Upper lobe of left lung (tissue), 6 donors: ENCODE measurements around the gene KIFBP. TPM values are rescaled to one million over a fixed set of nuclear protein-coding genes. Genes with fewer than 3 reads are reported as not detected.

Experiments used
- ATAC-seq, 2 donors: fragments of 200-7000 bp; cut with Tn5 transposase; one replicate each; pipeline ENCODE4 v1.9.1; 2022; ENCODE audit warnings: mild to moderate bottlenecking in 2 of 2, moderate library complexity in 2 of 2; ENCODE audit not compliant: low FRiP score in 2 of 2
- DNase-seq, 2 donors: peaks; one replicate each; pipeline ENCODE4 v3.0.0-alpha.2; 2019 to 2020
- H3K27ac ChIP-seq, 4 donors: fragments of 200-600 bp; sonication (generic); one replicate each; pipeline ENCODE4 v1.5.1; 2016 to 2019
- H3K27me3 ChIP-seq, 4 donors: fragments of 200-600 bp; sonication (generic); one replicate each; pipeline ENCODE4 v1.5.1; 2017 to 2019
- H3K36me3 ChIP-seq, 4 donors: fragments of 200-600 bp; sonication (generic); one replicate each; pipeline ENCODE4 v1.5.1; 2016 to 2019
- H3K4me1 ChIP-seq, 4 donors: fragments of 200-600 bp; sonication (generic); one replicate each; pipeline ENCODE4 v1.5.1; 2018 to 2019
- H3K4me3 ChIP-seq, 4 donors: fragments of 200-600 bp; sonication (generic); one replicate each; pipeline ENCODE4 v1.5.1; 2017 to 2019; ENCODE audit warnings: mild to moderate bottlenecking in 2 of 4, moderate library complexity in 1 of 4
- H3K9me3 ChIP-seq, 4 donors: fragments of 200-600 bp; sonication (generic); one replicate each; pipeline ENCODE4 v1.5.1; 2018 to 2019
- EP300 ChIP-seq, 4 donors: sonication (generic); formaldehyde crosslinking; IDR thresholded peaks; one replicate each; pipeline ENCODE4 v1.5.1; 2017; ENCODE audit warnings: antibody characterized with exemption in 4 of 4, control low read depth in 2 of 4
- POLR2A ChIP-seq, 4 donors: fragments of 450-650 bp; IDR thresholded peaks; one replicate each; pipeline ENCODE4 v1.5.1; 2016 to 2017; ENCODE audit warnings: antibody characterized with exemption in 4 of 4, mild to moderate bottlenecking in 2 of 4
- POLR2AphosphoS5 ChIP-seq, 2 donors: sonication (generic); formaldehyde crosslinking; IDR thresholded peaks; one replicate each; pipeline ENCODE4 v1.5.1; 2017; ENCODE audit warnings: antibody characterized with exemption in 2 of 2
- WGBS, 2 donors: methylation state at CpG; one replicate each; pipeline ENCODE4 v1.1.5; 2017 to 2018; 5-methylcytosine and 5-hydroxymethylcytosine counted together
- total RNA-seq, 6 donors: library from RNA; depleted of rRNA in 4 of 6; stranded (reverse); fragments of >200 nt in 4 of 6; gene quantifications; one replicate each; pipeline versions ENCODE4 v1.1.0 to v1.2.1, GENCODE V29; 2016 to 2021
- TF ChIP-seq, protein P1 (sequence below), 6 experiments: fragments of 450-650 bp in 4 of 6; fragments of 200-600 bp in 2 of 6; sonication (generic) in 2 of 6; IDR thresholded peaks; one replicate each; pipeline ENCODE4 v1.5.1; 2016 to 2019; ENCODE audit warnings: antibody characterized with exemption in 6 of 6
- donor health status: DM: no; HTN: no; CAD: no; lungs with moderate emphysema.
- donor health status: DM: no; HTN: yes; CAD: no; lungs with severe emphysema.

Gene KIFBP
- total RNA-seq, 6 donors from 2014 or later = 18.9 to 27.6 (median 21.4) TPM

DNA sequence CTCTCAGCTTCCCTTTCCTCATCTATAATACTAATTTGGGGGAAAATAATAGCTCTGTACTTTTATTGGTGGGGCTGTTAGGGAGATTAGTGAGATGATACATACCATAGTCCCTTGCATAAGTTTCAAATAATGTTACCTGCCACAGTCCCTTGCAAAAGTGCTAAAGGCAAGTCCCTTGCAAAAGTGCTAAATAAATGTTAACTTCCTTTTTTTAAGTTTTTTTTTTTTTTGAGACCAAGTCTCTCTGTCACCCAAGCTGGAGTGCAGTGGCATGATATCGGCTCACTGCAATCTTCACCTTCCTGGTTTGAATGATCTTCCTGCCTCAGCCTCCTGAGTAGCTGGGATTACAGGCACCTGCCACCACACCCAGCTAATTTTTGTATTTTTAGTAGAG lies 55.9 kb downstream of the KIFBP start:
- no peaks in the 10 kb centered on the region for H3K36me3 ChIP-seq

DNA sequence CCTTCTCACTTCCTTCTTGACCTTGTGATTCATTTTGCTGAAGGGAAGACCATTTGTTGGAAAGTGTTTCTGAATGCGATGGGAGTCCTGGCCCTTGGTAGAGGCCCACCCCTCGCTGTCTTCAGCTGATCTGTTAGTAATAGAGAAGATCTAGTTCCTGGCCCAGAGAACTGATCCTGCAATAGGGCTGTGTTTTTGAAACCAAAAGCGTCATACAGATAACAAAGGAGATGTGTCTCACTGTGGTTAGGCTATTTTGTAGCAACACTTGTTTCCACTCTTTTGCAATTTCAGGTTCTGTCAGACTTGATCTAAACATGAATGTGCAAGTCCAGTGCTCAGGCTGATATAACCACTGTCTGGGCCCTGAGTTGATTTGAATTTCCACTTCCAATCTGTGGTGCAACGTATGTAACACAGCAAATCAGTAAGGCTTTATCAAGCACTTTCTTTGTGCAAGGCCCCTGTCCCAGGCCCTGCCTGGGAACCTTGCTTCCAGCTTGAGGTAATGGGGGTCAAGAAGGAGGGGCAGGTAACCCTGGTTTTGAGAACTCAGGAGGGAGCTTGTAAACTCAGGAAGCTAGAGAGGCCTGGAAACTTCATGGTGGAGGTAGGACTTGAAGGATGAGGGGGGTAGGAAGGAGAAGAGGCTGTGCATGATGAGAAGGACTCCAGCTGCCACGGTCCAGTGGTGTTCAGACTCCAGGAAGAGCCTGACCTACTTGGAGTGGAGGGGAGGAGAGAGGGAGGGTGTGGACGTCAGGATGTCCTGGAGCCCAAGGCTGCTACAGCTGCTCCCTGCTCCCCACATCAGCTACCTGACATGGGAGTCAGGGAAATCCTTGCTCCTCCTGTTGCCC lies 57.1 kb downstream of the KIFBP start:
- Histone ChIP-seq H3K27me3 (no peaks in the 10 kb centered on the region), H3K36me3 (no peaks in the 10 kb centered on the region), H3K27ac (peak overlapping the region; percentile 79 to 89 (median 85)), H3K4me1 (peaks cover 13 to 27% (median 19%) of the 10 kb centered on the region in 4 donors), H3K4me3 (no peak overlapping the region), H3K9me3 (no peaks in the 10 kb centered on the region)
- peak; percentile 66 to 71 for ATAC-seq
- no peak for DNase-seq
- TF ChIP-seq POLR2AphosphoS5 (IDR thresholded peaks at IDR 0.05) (peak; percentile 28 to 88), POLR2A (IDR thresholded peaks at IDR 0.05) (peak in 1 of 4 donors; percentile 65), EP300 (IDR thresholded peaks at IDR 0.05) (peak in 2 of 4 donors; percentile 68 to 81)
- TF ChIP-seq, protein P1, sequence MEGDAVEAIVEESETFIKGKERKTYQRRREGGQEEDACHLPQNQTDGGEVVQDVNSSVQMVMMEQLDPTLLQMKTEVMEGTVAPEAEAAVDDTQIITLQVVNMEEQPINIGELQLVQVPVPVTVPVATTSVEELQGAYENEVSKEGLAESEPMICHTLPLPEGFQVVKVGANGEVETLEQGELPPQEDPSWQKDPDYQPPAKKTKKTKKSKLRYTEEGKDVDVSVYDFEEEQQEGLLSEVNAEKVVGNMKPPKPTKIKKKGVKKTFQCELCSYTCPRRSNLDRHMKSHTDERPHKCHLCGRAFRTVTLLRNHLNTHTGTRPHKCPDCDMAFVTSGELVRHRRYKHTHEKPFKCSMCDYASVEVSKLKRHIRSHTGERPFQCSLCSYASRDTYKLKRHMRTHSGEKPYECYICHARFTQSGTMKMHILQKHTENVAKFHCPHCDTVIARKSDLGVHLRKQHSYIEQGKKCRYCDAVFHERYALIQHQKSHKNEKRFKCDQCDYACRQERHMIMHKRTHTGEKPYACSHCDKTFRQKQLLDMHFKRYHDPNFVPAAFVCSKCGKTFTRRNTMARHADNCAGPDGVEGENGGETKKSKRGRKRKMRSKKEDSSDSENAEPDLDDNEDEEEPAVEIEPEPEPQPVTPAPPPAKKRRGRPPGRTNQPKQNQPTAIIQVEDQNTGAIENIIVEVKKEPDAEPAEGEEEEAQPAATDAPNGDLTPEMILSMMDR (IDR thresholded peaks at IDR 0.05) = no peak
- whole genome bisulfite sequencing, 2 donors = 61 to 74% methylated on average over 6 of the region's 6 CpGs

More for the DNA sequence above, 55.9 kb downstream of the KIFBP start:
- Histone ChIP-seq H3K4me3 (no peak overlapping the region), H3K27me3 (no peaks in the 10 kb centered on the region), H3K9me3 (no peaks in the 10 kb centered on the region), H3K27ac (peak overlapping the region; percentile 79 to 89 (median 85)), H3K4me1 (peaks cover 13 to 27% (median 19%) of the 10 kb centered on the region in 4 donors)
- WGBS, 2 donors = 67 to 74% methylated on average over 1 of the region's 1 CpG
- DNase-seq (no peak), ATAC-seq (no peak)
- no peak for TF ChIP-seq EP300 (IDR thresholded peaks at IDR 0.05)
- no peak for TF ChIP-seq POLR2A (IDR thresholded peaks at IDR 0.05)
- no peak for TF ChIP-seq POLR2AphosphoS5 (IDR thresholded peaks at IDR 0.05)
- TF ChIP-seq, protein P1 (IDR thresholded peaks at IDR 0.05) = no peak

DNA sequence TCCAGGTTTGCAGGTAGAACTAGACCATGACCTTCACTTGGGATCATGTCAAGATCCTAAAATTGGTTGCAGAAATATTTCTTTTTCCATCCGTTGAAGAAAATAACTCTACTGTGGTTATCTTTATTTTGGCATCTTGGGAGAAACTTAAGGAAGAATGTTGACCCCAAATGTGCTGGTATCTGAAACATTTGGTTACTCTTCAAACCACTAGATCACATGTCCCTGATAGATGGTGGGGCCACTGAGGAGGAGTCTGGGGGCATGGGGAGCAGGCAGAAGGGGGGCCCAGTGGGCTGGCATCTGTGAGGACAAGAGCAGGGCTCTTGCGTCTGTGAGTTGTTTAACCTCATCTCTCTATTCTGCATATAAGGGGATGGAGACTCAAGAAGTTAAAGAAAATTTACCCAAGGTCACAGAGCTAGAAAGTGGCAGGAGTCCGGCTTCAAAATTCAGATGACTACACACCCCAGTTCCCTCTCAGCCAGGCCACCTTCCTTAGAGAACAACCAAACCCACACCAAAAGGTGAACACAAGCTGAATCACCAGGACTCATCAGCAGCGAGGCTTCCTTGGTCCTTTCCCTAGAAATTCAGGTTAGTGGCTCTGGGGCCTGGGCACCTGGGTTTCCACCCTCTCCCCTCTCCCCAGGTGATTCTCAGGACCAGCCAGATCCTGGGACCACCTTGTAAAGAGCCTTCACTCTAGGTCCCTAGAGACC lies 58.7 kb downstream of the KIFBP start:
- Histone ChIP-seq H3K4me3 (no peak overlapping the region), H3K9me3 (no peaks in the 10 kb centered on the region), H3K4me1 (peaks cover 17 to 27% (median 20%) of the 10 kb centered on the region in 4 donors), H3K36me3 (no peaks in the 10 kb centered on the region), H3K27me3 (no peaks in the 10 kb centered on the region), H3K27ac (peak overlapping the region; percentile 71 to 85 (median 82))
- TF ChIP-seq EP300 (IDR thresholded peaks at IDR 0.05) (no peak), POLR2A (IDR thresholded peaks at IDR 0.05) (no peak), POLR2AphosphoS5 (IDR thresholded peaks at IDR 0.05) (no peak)
- TF ChIP-seq, protein P1 (IDR thresholded peaks at IDR 0.05) = no peak
- DNase-seq = no peak
- WGBS, 2 donors = 76 to 87% methylated on average over 4 of the region's 4 CpGs
- ATAC-seq = no peak

DNA sequence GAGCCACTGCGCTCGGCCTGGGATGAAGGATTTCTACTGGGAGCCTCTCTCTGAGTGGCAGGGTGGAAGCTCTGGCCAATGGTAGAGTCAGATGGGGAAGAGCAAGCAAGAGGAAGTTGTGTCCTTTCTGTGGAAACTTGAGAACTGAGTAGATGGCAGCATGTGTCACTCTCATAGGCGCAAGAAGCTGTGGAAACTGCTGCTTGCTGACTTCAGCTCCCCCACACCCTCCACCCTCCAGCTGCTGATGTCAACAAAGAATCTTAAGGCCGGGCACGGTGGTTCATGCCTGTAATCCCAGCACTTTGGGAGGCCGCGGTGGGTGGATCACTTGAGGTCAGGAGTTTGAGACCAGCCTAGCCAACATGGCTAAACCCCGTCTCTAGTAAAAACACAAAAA lies 59.5 kb downstream of the KIFBP start:
- no peak overlapping the region for H3K4me3 ChIP-seq
- ATAC-seq (peak; percentile 73 to 80), DNase-seq (peak in 1 of 2 donors; percentile 81)
- H3K27me3 ChIP-seq = no peaks in the 10 kb centered on the region
- H3K36me3 ChIP-seq = no peaks in the 10 kb centered on the region
- H3K27ac ChIP-seq = peak overlapping the region; percentile 81 to 85 (median 84)
- TF ChIP-seq POLR2A (IDR thresholded peaks at IDR 0.05) = peak in 1 of 4 donors; percentile 71
- TF ChIP-seq POLR2AphosphoS5 (IDR thresholded peaks at IDR 0.05) = peak; percentile 63 to 67
- TF ChIP-seq, protein P1 (IDR thresholded peaks at IDR 0.05) = no peak
- TF ChIP-seq EP300 (IDR thresholded peaks at IDR 0.05) = peak in 1 of 4 donors; percentile 58
- WGBS, 2 donors = 45 to 61% methylated on average over 8 of the region's 8 CpGs
- H3K9me3 ChIP-seq = no peaks in the 10 kb centered on the region
- peaks cover 17 to 27% (median 23%) of the 10 kb centered on the region in 4 donors for H3K4me1 ChIP-seq
